Activated CD4-positive, CD25-positive, alpha-beta regulatory T cell treated with anti-CD3 and anti-CD28 coated beads, Interleukin-2, amount 50 U/mL, for 24 hours (primary cell): Measurements from ENCODE around the gene CPB2.

ENCODE experiments used
- ATAC-seq, 2 donors: fragments of 150-1000 bp; cut with Tn5 transposase; one replicate each; pipeline ENCODE4 v1.10.0; 2021; ENCODE audit warnings: mild to moderate bottlenecking in 1 of 2, moderate library complexity in 1 of 2

CPB2 gene

GRCh38 chr13:46104868-46105267 is at the start of gene CPB2:
Gene CPB2 (minus strand): TSS chr13:46105033. CDS start chr13:46105009, 24 bp downstream.
- ATAC-seq: no peak

GRCh38 chr13:46154136-46154801 is 49.4 kb upstream of the CPB2 start:
- ATAC-seq: no peak

GRCh38 chr13:46152627-46153328 is 47.9 kb upstream of the CPB2 start:
- peak; percentile 21 to 27 for ATAC-seq

DNA sequence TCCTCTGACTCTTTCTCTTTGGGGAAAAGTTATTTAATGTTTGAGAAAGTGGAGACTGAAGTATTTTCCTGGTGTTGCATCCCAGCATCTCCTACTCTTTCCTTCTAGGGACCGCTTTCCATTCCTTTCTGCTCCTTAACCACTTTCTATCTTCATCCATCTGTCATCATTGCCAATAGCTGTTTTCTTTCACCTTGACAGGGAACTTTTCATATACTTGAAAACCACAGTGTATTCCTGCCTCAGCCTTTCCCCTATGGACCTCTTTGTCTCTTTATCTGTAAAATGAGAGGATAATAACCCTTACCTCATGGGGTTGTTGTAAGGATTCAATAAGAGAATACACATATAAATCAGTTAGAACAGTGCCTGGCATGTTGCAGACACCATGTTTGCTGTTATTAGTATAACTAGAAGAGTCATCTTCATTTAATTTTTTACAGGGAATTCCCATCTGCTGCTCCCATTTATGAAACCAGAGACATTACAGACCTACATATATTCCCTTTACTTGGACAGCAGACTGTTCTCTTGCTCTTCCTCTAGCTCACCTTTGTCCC is 45.4 kb upstream of the CPB2 start:
- no peak for ATAC-seq

- peak; percentile 88 to 96 for ATAC-seq
Observed at GRCh38 chr13:46149272-46150133, 44.7 kb upstream of the CPB2 start.

DNA sequence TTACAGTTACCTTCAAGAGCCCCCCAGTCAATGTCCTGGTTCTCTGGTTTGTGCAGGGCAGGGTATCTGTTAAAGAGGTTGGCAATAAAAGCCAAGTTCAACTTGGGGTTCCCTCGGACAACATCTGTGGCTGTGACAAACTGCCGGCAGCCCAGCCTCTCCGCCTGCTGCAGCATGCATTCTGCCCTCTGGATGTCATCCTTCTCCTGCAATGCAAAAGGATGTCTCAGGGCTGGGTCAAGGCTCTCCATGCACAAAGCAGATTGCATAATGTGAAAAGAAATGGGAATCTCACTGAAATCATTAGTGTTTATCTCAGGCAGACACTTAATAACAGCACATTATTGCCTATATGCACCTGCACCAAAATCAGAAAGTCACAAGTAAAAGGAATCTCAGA is 42.1 kb upstream of the CPB2 start:
- ATAC-seq: no peak

GRCh38 chr13:46145950-46146349 is 41.1 kb upstream of the CPB2 start:
- ATAC-seq: no peak

- no peak for ATAC-seq
Observed at GRCh38 chr13:46145135-46145534, 40.3 kb upstream of the CPB2 start.

GRCh38 chr13:46143184-46143701 is 38.4 kb upstream of the CPB2 start:
- ATAC-seq: no peak

DNA sequence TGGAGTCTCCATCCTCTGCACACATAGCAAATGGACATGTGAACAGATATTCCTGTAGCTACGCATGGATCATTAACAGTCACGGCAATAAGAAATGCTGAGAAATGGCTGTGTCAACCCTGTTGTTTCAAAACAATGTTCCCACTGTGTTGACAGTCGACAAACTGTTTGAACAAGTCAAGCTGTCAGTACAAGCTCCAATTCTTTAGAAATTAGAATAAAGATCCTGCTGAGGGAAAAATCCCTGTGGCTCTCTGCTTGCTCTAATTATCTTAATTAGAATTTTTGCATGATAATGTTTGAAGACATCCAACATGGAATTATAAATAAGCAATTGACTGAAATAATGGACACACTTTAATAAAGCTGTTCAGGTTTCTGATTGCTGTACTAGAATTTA is 37.9 kb upstream of the CPB2 start:
- no peak for ATAC-seq

DNA sequence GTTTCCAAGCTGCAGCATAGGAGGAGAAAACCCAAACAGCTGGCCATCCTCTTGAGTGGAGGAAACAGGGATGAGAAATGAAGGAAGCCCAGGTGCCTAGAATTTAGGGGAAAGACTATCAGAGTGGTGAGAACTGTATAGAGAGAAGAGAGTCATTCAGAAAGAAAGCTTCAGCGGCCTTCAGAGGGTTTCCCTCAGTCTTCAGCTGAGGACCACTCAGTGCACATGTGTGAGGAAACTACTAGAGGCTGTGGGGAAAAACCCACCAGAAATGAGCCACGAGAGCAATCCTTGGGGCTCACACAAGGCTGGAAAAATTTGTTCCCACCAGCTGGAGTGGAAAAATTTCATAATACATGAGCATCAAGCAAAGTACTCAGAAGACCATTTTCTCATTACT is 35.2 kb upstream of the CPB2 start:
- peak; percentile 27 for ATAC-seq

DNA sequence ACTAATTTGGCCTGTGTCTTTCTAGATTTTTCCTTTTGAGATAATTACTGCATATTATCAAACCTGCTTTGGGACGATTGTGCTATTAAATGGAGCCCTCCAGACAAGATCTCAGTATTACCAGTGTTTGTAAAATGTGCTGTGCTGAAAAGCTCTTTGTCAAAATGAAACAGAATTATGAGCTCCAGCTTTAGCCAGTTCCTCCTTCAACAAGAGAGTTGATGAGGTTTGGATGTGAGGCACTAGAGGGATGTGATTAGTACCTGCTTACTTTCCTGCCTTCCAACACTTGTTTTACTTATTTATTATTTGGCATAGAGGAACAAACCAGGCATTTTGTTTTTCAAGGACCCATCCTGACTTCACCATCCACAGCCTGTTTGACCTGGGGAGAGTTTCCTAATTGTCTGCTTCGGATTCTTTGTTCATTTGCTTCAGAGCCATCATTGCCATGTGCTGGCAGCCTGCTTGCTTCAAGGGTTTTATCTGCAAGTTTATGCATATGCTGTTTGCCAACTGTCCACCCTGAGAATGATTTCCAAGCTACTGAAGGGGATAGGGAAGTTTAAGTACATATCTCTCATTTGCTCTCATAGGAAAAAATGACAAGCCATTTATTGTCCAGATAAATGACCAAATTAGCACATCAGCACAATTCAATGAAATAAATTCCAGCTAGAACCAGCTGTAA is 32.9 kb upstream of the CPB2 start:
- no peak for ATAC-seq

DNA sequence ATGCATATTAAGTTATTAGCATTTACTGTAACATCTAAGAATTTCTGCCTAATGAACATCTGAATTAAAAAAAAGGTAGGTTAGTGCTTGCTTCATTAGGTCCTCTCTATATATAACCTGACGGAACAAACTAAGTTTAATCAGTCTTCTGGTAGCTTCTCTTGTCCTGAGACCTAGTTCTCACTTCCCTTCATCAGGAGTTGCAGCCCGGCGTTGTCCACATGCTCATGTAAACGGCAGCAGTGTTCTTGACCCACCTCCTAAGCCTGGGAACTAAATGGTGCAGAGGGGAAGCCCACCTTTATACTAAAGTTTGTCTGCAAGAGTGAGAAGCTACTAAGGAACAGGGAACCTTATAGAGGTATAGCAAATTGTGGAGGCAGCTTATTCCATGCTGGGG is 31.9 kb upstream of the CPB2 start:
- no peak for ATAC-seq

- ATAC-seq: no peak
Observed at GRCh38 chr13:46134961-46135522, 30.2 kb upstream of the CPB2 start.

GRCh38 chr13:46134494-46134893 is 29.7 kb upstream of the CPB2 start:
- no peak for ATAC-seq

- ATAC-seq: no peak
Observed at GRCh38 chr13:46132109-46132508, 27.3 kb upstream of the CPB2 start.

DNA sequence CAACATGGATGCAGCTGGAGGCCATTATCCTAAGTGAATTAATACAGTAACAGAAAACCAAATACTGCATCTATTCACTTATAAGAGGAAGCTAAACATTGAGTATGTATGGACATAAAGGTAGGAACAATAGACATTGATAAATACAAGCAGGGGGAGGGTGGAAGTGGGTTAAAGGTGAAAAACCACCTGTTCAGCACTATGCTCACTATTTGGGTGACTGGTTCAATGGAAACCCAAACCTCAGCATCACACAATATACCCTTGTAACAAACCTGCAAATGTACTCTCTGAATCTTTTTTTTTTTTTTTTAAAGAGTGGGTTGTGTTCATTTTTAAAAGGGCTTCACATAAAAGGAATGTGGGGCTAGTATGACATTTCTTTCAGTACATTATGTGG is 26.9 kb upstream of the CPB2 start:
- ATAC-seq: no peak

DNA sequence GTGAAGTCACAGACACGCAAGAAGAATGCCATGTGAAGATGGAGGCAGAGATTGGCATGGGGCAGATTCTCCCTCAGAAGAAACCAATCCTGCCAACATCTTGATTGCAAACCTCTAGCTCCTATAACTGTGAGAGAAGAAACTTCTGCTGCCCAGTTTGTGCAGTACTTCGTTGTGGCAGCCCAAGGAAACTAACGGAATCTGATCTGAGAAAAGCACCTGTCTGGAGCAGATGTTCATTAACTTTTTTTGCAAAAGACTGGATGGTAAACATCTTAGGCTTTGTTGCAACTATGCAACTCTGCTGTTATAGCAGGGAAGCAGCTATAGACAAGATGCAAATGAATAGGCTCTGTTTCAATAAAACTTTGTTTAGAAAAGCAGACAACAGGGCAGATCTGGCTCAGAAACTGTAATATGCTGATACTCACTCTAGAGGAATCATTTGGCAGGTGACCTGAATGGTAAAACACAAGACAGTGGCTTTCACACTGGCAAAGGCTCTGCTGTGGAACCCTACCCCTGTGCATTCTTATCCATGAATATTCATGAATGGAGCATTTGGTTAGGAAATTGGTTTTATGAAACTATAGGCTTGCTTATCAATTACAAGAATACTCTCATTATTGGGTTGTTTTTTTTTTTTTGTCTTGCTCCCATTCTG is 25.3 kb upstream of the CPB2 start:
- ATAC-seq: no peak

DNA sequence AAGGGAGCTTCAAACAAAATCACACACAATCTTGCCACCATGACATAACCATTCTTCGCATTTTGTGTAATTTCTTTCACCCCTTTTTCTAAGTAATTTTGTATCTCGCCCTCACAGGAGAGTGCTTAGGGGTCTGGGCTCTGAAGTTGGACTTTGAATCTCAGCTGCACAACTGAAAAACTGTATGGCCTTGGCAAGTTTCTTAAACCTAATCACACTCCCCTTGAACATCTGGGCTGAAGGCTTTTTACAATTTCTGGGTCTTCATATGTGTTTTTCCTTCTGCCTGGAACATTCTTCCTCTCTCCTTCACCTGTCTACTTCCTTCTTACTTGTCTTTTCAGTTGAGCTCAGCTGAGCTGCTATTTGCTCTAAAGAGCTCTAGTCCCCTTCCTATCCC is 24.3 kb upstream of the CPB2 start:
- ATAC-seq: no peak

- ATAC-seq: no peak
Observed at GRCh38 chr13:46127358-46128023, 22.7 kb upstream of the CPB2 start.
